Measurements from ENCODE around the gene NCOR1.
"Not testable (repeated sequence)": the region's sequence is repeated elsewhere in the genome, so short reads cannot be mapped to it uniquely, and the experiment has no call there.

Gene NCOR1

DNA sequence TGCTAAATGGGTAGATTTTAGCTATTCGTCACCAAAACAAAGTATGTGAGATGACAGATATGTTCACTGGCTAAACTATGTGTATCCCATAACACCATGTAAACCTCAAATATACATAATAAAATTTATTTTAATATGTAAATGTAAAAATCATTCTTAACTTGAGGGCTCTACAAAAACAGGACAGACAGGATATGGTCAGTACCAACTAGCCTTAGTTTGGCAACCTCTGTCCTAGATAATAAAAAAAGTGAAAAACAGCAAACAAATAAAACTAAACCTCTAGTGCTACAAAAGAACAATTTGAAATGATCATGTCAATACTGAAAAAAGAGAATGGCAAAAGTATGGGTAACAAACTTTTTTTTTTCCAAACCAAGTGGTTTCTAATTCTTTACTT lies 33.8 kb downstream of the NCOR1 start:
- TF ChIP-seq, protein P1, sequence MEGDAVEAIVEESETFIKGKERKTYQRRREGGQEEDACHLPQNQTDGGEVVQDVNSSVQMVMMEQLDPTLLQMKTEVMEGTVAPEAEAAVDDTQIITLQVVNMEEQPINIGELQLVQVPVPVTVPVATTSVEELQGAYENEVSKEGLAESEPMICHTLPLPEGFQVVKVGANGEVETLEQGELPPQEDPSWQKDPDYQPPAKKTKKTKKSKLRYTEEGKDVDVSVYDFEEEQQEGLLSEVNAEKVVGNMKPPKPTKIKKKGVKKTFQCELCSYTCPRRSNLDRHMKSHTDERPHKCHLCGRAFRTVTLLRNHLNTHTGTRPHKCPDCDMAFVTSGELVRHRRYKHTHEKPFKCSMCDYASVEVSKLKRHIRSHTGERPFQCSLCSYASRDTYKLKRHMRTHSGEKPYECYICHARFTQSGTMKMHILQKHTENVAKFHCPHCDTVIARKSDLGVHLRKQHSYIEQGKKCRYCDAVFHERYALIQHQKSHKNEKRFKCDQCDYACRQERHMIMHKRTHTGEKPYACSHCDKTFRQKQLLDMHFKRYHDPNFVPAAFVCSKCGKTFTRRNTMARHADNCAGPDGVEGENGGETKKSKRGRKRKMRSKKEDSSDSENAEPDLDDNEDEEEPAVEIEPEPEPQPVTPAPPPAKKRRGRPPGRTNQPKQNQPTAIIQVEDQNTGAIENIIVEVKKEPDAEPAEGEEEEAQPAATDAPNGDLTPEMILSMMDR (IDR thresholded peaks at IDR 0.05; ENCODE audit: low read depth, low read length), result no peak
- no peak overlapping the region for H3K4me3 ChIP-seq (ENCODE audit: low read depth, low read length)
- DNase-seq (ENCODE audit: low read depth, low spot score), result no peak
- in situ Hi-C loops (cut with HindIII; ENCODE audit: low sequenced_read_pairs), result no loop called here

DNA sequence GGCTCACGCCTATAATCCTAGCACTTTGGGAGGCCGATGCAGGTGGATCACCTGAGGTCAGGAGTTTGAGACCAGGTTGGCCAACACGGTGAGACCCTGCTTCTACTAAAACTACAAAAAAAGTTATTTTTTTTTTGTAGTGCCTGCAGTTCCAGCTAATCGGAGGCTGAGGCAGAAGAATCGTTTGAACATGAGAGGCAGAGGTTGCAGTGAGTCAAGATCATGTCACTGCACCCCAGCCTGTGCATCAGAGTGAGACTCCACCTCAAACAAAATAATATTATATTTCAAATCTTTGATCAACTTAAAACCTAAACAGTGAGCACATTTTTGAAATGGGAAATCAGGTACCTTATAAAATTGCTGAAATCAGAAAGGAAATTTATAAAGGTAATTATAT lies 36.5 kb downstream of the NCOR1 start:
- in situ Hi-C loops (cut with HindIII; ENCODE audit: low sequenced_read_pairs), result no loop called here
- no peak overlapping the region for H3K4me3 ChIP-seq (ENCODE audit: low read depth, low read length)
- DNase-seq (ENCODE audit: low read depth, low spot score), result peak; percentile 20
- TF ChIP-seq, protein P1 (IDR thresholded peaks at IDR 0.05; ENCODE audit: low read depth, low read length), result no peak

DNA sequence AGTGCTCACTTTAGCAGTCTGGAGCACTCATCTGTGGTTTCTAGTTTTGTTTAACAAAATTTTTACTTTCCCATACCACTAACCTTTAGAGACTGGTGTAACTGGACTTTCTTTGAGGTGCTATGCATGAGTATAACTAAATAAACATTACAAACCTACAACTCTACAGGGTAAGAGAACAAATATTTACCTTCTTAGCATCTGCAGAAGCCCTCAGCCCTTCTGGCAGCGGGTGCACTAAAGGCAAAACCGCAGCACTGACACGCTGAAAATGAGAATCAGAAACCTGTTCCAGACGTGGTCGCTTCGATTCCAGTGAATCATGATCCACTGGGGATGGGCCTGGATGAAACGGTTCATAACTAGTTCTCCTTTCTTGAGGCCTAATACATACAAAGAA lies 43.7 kb downstream of the NCOR1 start:
- TF ChIP-seq, protein P1 (IDR thresholded peaks at IDR 0.05; ENCODE audit: low read depth, low read length), result no peak
- no peak overlapping the region for H3K4me3 ChIP-seq (ENCODE audit: low read depth, low read length)
- DNase-seq (ENCODE audit: low read depth, low spot score), result peak; percentile 85
- in situ Hi-C loops (cut with HindIII; ENCODE audit: low sequenced_read_pairs), result no loop called here

DNA sequence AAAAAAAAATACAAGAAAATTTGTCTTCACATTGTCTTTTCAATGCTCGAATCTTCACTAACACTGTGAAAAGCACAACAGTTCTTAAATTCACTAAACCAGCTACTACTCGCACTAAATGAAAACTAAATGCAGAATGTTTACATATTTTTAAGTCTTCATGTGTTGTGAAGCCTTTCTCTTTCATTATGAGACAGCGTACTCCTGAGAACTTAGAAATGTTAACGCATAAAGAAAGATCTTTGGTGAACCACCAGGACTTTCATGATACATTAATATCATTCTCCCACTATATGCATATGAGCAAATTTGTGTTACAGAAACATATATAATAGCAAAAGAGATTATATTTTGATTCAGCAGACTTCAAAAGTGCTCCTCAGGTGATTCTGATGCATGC lies 48.6 kb downstream of the NCOR1 start:
- H3K4me3 ChIP-seq (ENCODE audit: low read depth, low read length); in situ Hi-C loops (cut with HindIII; ENCODE audit: low sequenced_read_pairs); DNase-seq (ENCODE audit: low read depth, low spot score): not testable (repeated sequence)

DNA sequence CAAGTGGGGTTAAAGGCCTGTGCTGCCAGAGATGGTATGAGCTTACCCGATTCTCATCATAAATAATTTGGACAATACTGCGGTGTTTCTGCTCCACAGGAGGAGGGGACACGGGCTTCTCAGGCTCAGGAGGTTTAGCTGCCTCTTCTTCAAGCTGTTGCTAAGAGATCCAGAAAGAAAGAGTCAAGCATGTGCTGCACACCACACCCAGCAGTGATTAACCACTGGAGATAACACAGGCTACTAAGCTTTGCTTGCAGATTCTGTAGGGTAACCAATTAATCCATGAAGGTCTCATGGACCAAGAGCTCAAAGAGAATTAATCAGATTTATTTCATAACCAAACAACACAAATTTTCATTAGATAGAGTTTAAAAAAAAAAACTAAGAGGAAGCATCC lies 56.6 kb downstream of the NCOR1 start:
- in situ Hi-C loops (cut with HindIII; ENCODE audit: low sequenced_read_pairs), result no loop called here
- no peak overlapping the region for H3K4me3 ChIP-seq (ENCODE audit: low read depth, low read length)
- TF ChIP-seq, protein P1 (IDR thresholded peaks at IDR 0.05; ENCODE audit: low read depth, low read length), result no peak
- DNase-seq (ENCODE audit: low read depth, low spot score), result no peak

DNA sequence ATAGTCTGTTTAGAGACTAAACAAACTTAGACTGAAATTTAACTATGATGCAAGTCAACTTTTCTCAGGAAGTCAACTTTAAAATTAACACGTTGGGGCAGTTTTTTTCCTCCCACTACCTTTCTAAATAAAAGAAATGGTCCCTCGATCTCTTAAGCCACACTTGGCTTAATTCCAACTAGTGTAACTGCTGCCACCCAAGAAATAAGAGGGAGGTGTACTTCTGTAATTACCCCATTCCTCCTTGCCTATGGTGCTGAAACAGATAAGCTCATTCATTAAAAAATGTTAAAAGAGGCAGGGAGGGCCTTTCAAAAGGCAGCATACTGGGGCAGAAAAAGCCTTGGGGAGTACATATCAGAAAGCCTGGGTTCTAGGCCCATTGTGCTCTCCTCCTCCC lies 59.8 kb downstream of the NCOR1 start:
- in situ Hi-C loops (cut with HindIII; ENCODE audit: low sequenced_read_pairs), result no loop called here
- no peak for DNase-seq (ENCODE audit: low read depth, low spot score)
- TF ChIP-seq, protein P1 (IDR thresholded peaks at IDR 0.05; ENCODE audit: low read depth, low read length), result no peak
- no peak overlapping the region for H3K4me3 ChIP-seq (ENCODE audit: low read depth, low read length)

DNA sequence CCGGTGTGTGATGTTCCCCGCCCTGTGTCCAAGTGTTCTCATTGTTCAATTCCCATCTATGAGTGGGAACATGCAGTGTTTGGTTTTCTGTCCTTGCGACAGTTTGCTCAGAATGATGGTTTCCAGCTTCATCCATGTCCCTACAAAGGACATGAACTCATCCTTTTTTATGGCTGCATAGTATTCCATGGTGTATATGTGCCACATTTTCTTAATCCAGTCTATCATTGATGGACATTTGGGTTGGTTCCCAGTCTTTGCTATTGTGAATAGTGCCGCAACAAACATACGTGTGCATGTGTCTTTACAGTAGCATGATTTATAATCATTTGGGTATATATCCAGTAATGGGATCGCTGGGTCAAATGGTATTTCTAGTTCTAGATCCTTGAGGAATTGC lies 63.0 kb downstream of the NCOR1 start:
- H3K4me3 ChIP-seq (ENCODE audit: low read depth, low read length); in situ Hi-C loops (cut with HindIII; ENCODE audit: low sequenced_read_pairs); DNase-seq (ENCODE audit: low read depth, low spot score): not testable (repeated sequence)

DNA sequence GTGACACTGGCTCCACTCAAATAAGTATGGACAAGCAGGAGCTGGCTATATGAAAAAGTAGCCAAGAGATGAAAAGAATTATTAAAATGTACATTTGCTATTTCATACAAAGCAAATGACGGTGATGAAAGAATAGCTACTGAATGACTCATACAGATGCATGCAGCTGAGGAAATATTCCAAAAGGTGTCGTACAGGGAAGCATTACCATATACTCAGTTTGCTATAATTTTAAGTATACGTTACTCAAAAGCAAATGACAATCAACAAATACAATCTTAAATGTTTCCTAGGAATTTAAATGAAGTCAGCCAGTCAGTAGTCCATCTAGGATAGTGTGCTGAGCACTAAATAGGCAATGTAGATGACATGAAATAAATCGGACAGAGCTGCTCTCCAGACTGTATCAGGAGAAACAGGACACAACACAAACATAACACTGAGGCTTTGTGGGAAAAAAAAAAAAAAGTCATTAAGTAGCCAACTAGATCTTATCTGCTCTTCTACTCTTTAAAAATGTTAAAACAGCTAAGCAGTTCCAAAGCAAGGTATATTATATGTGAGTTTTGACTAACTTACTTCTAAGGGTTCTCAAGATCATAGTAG lies 65.0 kb downstream of the NCOR1 start:
- TF ChIP-seq, protein P1 (IDR thresholded peaks at IDR 0.05; ENCODE audit: low read depth, low read length), result no peak
- H3K4me3 ChIP-seq (ENCODE audit: low read depth, low read length), result no peak overlapping the region
- DNase-seq (ENCODE audit: low read depth, low spot score), result peak; percentile 72
- in situ Hi-C loops (cut with HindIII; ENCODE audit: low sequenced_read_pairs), result no loop called here

Measured in astrocyte of the spinal cord (primary cell).